ENCODE results near the gene SLC31A2. TPM values are rescaled to one million over a fixed set of nuclear protein-coding genes. Genes with fewer than 3 reads are reported as not detected.

SLC31A2 gene
- total and polyA plus RNA-seq, 2 experiments from 2014 or later = 1.8 to 3.8 TPM

DNA sequence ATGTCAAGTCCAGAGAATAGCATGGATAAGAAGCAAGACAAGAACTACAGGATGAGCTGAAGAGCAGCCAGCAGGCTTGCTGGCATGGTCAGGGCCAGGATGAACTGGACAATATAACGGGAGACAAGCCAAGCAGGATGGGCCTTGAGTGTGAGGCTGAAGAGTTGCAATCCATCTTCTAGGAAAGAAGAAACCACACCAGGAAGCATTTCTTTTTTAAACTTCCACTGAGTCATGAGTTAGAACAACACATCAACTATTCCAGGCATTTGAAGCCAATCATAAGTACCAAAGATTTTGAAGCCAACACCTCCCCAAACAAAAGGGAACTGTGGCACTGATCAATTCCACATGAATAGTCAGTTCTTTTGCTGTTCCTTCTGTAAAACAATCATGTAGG lies 27.3 kb downstream of the SLC31A2 start:
- Mint-ChIP-seq H3K4me1 (no peaks in the 10 kb centered on the region), H3K9me3 (no peaks in the 10 kb centered on the region; the same call in 2 of the 3 replicates), H3K4me3 (no peak overlapping the region), H3K27me3 (ENCODE audit: insufficient read depth, low read depth, poor library complexity) (no peaks in the 10 kb centered on the region), H3K36me3 (ENCODE audit: low read depth) (peaks cover 41% of the 10 kb centered on the region), H3K27ac (no peak overlapping the region)
- DNase-seq (ENCODE audit: low spot score) (no peak), ATAC-seq (no peak)
- no peaks in the 10 kb centered on the region for H3K79me2 ChIP-seq (replicated peaks; ENCODE audit: insufficient read depth)
- no peaks in the 10 kb centered on the region; the same call in 1 of the 2 replicates for H4K20me1 ChIP-seq (replicated peaks; ENCODE audit: insufficient read depth)
- TF ChIP-seq, protein P1, sequence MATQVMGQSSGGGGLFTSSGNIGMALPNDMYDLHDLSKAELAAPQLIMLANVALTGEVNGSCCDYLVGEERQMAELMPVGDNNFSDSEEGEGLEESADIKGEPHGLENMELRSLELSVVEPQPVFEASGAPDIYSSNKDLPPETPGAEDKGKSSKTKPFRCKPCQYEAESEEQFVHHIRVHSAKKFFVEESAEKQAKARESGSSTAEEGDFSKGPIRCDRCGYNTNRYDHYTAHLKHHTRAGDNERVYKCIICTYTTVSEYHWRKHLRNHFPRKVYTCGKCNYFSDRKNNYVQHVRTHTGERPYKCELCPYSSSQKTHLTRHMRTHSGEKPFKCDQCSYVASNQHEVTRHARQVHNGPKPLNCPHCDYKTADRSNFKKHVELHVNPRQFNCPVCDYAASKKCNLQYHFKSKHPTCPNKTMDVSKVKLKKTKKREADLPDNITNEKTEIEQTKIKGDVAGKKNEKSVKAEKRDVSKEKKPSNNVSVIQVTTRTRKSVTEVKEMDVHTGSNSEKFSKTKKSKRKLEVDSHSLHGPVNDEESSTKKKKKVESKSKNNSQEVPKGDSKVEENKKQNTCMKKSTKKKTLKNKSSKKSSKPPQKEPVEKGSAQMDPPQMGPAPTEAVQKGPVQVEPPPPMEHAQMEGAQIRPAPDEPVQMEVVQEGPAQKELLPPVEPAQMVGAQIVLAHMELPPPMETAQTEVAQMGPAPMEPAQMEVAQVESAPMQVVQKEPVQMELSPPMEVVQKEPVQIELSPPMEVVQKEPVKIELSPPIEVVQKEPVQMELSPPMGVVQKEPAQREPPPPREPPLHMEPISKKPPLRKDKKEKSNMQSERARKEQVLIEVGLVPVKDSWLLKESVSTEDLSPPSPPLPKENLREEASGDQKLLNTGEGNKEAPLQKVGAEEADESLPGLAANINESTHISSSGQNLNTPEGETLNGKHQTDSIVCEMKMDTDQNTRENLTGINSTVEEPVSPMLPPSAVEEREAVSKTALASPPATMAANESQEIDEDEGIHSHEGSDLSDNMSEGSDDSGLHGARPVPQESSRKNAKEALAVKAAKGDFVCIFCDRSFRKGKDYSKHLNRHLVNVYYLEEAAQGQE (IDR thresholded peaks at IDR 0.05; ENCODE audit: unreplicated experiment) = no peak
- TF ChIP-seq, protein P2, sequence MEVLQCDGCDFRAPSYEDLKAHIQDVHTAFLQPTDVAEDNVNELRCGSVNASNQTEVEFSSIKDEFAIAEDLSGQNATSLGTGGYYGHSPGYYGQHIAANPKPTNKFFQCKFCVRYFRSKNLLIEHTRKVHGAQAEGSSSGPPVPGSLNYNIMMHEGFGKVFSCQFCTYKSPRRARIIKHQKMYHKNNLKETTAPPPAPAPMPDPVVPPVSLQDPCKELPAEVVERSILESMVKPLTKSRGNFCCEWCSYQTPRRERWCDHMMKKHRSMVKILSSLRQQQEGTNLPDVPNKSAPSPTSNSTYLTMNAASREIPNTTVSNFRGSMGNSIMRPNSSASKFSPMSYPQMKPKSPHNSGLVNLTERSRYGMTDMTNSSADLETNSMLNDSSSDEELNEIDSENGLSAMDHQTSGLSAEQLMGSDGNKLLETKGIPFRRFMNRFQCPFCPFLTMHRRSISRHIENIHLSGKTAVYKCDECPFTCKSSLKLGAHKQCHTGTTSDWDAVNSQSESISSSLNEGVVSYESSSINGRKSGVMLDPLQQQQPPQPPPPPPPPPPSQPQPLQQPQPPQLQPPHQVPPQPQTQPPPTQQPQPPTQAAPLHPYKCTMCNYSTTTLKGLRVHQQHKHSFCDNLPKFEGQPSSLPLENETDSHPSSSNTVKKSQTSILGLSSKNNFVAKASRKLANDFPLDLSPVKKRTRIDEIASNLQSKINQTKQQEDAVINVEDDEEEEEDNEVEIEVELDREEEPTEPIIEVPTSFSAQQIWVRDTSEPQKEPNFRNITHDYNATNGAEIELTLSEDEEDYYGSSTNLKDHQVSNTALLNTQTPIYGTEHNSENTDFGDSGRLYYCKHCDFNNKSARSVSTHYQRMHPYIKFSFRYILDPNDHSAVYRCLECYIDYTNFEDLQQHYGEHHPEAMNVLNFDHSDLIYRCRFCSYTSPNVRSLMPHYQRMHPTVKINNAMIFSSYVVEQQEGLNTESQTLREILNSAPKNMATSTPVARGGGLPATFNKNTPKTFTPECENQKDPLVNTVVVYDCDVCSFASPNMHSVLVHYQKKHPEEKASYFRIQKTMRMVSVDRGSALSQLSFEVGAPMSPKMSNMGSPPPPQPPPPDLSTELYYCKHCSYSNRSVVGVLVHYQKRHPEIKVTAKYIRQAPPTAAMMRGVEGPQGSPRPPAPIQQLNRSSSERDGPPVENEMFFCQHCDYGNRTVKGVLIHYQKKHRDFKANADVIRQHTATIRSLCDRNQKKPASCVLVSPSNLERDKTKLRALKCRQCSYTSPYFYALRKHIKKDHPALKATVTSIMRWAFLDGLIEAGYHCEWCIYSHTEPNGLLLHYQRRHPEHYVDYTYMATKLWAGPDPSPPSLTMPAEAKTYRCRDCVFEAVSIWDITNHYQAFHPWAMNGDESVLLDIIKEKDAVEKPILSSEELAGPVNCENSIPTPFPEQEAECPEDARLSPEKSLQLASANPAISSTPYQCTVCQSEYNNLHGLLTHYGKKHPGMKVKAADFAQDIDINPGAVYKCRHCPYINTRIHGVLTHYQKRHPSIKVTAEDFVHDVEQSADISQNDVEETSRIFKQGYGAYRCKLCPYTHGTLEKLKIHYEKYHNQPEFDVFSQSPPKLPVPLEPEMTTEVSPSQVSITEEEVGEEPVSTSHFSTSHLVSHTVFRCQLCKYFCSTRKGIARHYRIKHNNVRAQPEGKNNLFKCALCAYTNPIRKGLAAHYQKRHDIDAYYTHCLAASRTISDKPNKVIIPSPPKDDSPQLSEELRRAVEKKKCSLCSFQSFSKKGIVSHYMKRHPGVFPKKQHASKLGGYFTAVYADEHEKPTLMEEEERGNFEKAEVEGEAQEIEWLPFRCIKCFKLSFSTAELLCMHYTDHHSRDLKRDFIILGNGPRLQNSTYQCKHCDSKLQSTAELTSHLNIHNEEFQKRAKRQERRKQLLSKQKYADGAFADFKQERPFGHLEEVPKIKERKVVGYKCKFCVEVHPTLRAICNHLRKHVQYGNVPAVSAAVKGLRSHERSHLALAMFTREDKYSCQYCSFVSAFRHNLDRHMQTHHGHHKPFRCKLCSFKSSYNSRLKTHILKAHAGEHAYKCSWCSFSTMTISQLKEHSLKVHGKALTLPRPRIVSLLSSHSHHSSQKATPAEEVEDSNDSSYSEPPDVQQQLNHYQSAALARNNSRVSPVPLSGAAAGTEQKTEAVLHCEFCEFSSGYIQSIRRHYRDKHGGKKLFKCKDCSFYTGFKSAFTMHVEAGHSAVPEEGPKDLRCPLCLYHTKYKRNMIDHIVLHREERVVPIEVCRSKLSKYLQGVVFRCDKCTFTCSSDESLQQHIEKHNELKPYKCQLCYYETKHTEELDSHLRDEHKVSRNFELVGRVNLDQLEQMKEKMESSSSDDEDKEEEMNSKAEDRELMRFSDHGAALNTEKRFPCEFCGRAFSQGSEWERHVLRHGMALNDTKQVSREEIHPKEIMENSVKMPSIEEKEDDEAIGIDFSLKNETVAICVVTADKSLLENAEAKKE (CRISPR knock-in tag; IDR thresholded peaks at IDR 0.05) = no peak
- TF ChIP-seq EZH2 (IDR thresholded peaks at IDR 0.05; ENCODE audit: low read depth, unreplicated experiment) (no peak), JUNB (IDR thresholded peaks at IDR 0.05; ENCODE audit: unreplicated experiment) (no peak), POLR2AphosphoS5 (IDR thresholded peaks at IDR 0.05; ENCODE audit: low read depth) (no peak), EZH2phosphoT487 (IDR thresholded peaks at IDR 0.05; ENCODE audit: unreplicated experiment) (no peak), NANOG (IDR thresholded peaks at IDR 0.05; ENCODE audit: borderline replicate concordance) (no peak), ZNF114 (CRISPR knock-in tag; IDR thresholded peaks at IDR 0.05) (no peak), CREB1 (CRISPR knock-in tag; IDR thresholded peaks at IDR 0.05; ENCODE audit: low read depth) (no peak), STAT1 (IDR thresholded peaks at IDR 0.05; ENCODE audit: unreplicated experiment) (no peak), ZNF331 (CRISPR knock-in tag; IDR thresholded peaks at IDR 0.05; ENCODE audit: low read depth) (no peak)
- TF ChIP-seq, protein P3, sequence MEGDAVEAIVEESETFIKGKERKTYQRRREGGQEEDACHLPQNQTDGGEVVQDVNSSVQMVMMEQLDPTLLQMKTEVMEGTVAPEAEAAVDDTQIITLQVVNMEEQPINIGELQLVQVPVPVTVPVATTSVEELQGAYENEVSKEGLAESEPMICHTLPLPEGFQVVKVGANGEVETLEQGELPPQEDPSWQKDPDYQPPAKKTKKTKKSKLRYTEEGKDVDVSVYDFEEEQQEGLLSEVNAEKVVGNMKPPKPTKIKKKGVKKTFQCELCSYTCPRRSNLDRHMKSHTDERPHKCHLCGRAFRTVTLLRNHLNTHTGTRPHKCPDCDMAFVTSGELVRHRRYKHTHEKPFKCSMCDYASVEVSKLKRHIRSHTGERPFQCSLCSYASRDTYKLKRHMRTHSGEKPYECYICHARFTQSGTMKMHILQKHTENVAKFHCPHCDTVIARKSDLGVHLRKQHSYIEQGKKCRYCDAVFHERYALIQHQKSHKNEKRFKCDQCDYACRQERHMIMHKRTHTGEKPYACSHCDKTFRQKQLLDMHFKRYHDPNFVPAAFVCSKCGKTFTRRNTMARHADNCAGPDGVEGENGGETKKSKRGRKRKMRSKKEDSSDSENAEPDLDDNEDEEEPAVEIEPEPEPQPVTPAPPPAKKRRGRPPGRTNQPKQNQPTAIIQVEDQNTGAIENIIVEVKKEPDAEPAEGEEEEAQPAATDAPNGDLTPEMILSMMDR (conservative IDR thresholded peaks at IDR 0.05; ENCODE audit: low read depth in 2 of 2) = no peak
- TF ChIP-seq, protein P4, sequence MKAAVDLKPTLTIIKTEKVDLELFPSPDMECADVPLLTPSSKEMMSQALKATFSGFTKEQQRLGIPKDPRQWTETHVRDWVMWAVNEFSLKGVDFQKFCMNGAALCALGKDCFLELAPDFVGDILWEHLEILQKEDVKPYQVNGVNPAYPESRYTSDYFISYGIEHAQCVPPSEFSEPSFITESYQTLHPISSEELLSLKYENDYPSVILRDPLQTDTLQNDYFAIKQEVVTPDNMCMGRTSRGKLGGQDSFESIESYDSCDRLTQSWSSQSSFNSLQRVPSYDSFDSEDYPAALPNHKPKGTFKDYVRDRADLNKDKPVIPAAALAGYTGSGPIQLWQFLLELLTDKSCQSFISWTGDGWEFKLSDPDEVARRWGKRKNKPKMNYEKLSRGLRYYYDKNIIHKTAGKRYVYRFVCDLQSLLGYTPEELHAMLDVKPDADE (IDR thresholded peaks at IDR 0.05) = no peak
- H3K4me2 ChIP-seq = no peak overlapping the region
- no peaks in the 10 kb centered on the region for H3K4me1 ChIP-seq (ENCODE audit: insufficient read depth)
- peaks cover 37% of the 10 kb centered on the region for H3K36me3 ChIP-seq (ENCODE audit: insufficient read depth)
- no peaks in the 10 kb centered on the region for H3F3A ChIP-seq (replicated peaks; ENCODE audit: low read depth)
- no peak overlapping the region for H3K27ac ChIP-seq (ENCODE audit: low read depth)
- no peaks in the 10 kb centered on the region for H3K27me3 ChIP-seq (ENCODE audit: insufficient read depth)
- H2AFZ ChIP-seq = no peak overlapping the region
- no peaks in the 10 kb centered on the region for H3K9me2 ChIP-seq (ENCODE audit: insufficient read depth)
- H3K4me3 ChIP-seq = no peak overlapping the region
